CD14-positive monocyte (primary cell): ENCODE measurements around the gene AOAH. TPM values are rescaled to one million over a fixed set of nuclear protein-coding genes. Genes with fewer than 3 reads are reported as not detected.

Experiments
- DNase-seq, 3 donors: peaks; one replicate each; pipeline ENCODE4 v3.0.0-alpha.2; 2011 to 2022
- H2AFZ ChIP-seq: 2 replicates; pipeline ENCODE4 v1.6.0; 2012; ENCODE audit warnings: mild to moderate bottlenecking, low read depth, low read length, inconsistent platforms; ENCODE audit not compliant: insufficient read depth, poor library complexity, severe bottlenecking
- H3K27ac ChIP-seq, 2 donors: 1 replicate in 1 of 2; 2 replicates in 1 of 2; pipeline ENCODE4 v1.5.1; 2012 to 2013; ENCODE audit warnings: low read length in 2 of 2, control low read depth in 1 of 2, inconsistent platforms in 1 of 2, low read depth in 1 of 2, mild to moderate bottlenecking in 1 of 2
- H3K27me3 ChIP-seq, 2 donors: one replicate each; pipeline versions ENCODE4 v1.6.0 to v1.6.1; 2011 to 2013; ENCODE audit warnings: low read length in 2 of 2; ENCODE audit not compliant: control insufficient read depth in 2 of 2, insufficient read depth in 2 of 2
- H3K36me3 ChIP-seq, 2 donors: replicated peaks in 1 of 2; 1 replicate in 1 of 2; 2 replicates in 1 of 2; pipeline versions ENCODE4 v1.5.1 to v1.6.1; 2012 to 2013; ENCODE audit warnings: low read length in 2 of 2, control low read depth in 1 of 2, inconsistent platforms in 1 of 2, mild to moderate bottlenecking in 1 of 2; ENCODE audit not compliant: insufficient read depth in 2 of 2, control insufficient read depth in 1 of 2
- H3K4me1 ChIP-seq, 2 donors: 1 replicate in 1 of 2; 2 replicates in 1 of 2; pipeline versions ENCODE4 v1.5.1 to v1.6.1; 2012 to 2013; ENCODE audit warnings: low read length in 2 of 2, control low read depth in 1 of 2, inconsistent platforms in 1 of 2, mild to moderate bottlenecking in 1 of 2, moderate library complexity in 1 of 2; ENCODE audit not compliant: insufficient read depth in 2 of 2, control insufficient read depth in 1 of 2
- H3K4me2 ChIP-seq: replicated peaks from 2 replicates; pipeline ENCODE3; 2012; ENCODE audit warnings: low read length, moderate library complexity, mild to moderate bottlenecking; ENCODE audit not compliant: poor library complexity, severe bottlenecking; ENCODE audit errors: extremely low read depth
- H3K4me3 ChIP-seq, 3 experiments: fragments of 200-600 bp in 1 of 3; sonication (generic) in 1 of 3; replicated peaks in 1 of 3; 1 replicate in 2 of 3; 2 replicates in 1 of 3; pipeline ENCODE4 v1.5.1; 2011 to 2013; ENCODE audit warnings: low read length in 3 of 3, mild to moderate bottlenecking in 3 of 3, control low read depth in 2 of 3, low read depth in 2 of 3, inconsistent platforms in 1 of 3, moderate library complexity in 1 of 3
- H3K79me2 ChIP-seq: 2 replicates; pipeline ENCODE4 v1.6.0; 2012; ENCODE audit warnings: mild to moderate bottlenecking, control low read depth, inconsistent platforms, low read length, moderate library complexity; ENCODE audit not compliant: insufficient read depth
- H3K9ac ChIP-seq: 2 replicates; pipeline ENCODE4 v1.6.0; 2017; ENCODE audit warnings: low read length, mild to moderate bottlenecking; ENCODE audit not compliant: insufficient read depth, poor library complexity, severe bottlenecking
- H3K9me3 ChIP-seq, 2 donors: replicated peaks in 1 of 2; 1 replicate in 1 of 2; 2 replicates in 1 of 2; pipeline versions ENCODE4 v1.5.1 to v1.6.1; 2012 to 2013; ENCODE audit warnings: low read length in 2 of 2, control low read depth in 1 of 2; ENCODE audit not compliant: control insufficient read depth in 1 of 2, insufficient read depth in 1 of 2
- H4K20me1 ChIP-seq: 2 replicates; pipeline ENCODE4 v1.6.0; 2012; ENCODE audit warnings: mild to moderate bottlenecking, low read length, control low read depth, moderate library complexity; ENCODE audit not compliant: insufficient read depth
- H3K27ac Mint-ChIP-seq, 7 donors: one replicate each; pipeline ENCODE4 v1.8.0; 2020; ENCODE audit warnings: mild to moderate bottlenecking in 7 of 7, mixed read lengths in 7 of 7, moderate library complexity in 6 of 7, inconsistent platforms in 2 of 7
- H3K27me3 Mint-ChIP-seq, 3 donors: one replicate each; pipeline ENCODE4 v1.8.0; 2021 to 2022; ENCODE audit warnings: low read depth in 3 of 3, mild to moderate bottlenecking in 3 of 3, mixed read lengths in 3 of 3, moderate library complexity in 3 of 3, inconsistent platforms in 1 of 3
- H3K36me3 Mint-ChIP-seq, 2 donors: one replicate each; pipeline ENCODE4 v1.8.0; 2020; ENCODE audit warnings: mixed read lengths in 2 of 2, inconsistent platforms in 1 of 2, mild to moderate bottlenecking in 1 of 2
- H3K4me1 Mint-ChIP-seq: one replicate; pipeline ENCODE4 v1.8.0; 2020; ENCODE audit warnings: mild to moderate bottlenecking, mixed read lengths
- H3K4me3 Mint-ChIP-seq, 2 donors: one replicate each; pipeline ENCODE4 v1.8.0; 2020; ENCODE audit warnings: mild to moderate bottlenecking in 2 of 2, mixed read lengths in 2 of 2, moderate library complexity in 1 of 2
- H3K9me3 Mint-ChIP-seq, 7 donors: one replicate each; pipeline ENCODE4 v1.8.0; 2020 to 2022; ENCODE audit warnings: mixed read lengths in 7 of 7, mild to moderate bottlenecking in 6 of 7, moderate library complexity in 6 of 7, inconsistent platforms in 2 of 7
- WGBS: methylation state at CpG from one replicate; pipeline ENCODE4 v1.1.5; 2013; ENCODE audit warnings: missing lambda C conversion rate; ENCODE audit not compliant: insufficient coverage; 5-methylcytosine and 5-hydroxymethylcytosine counted together
- intact Hi-C, 2 donors: fragments of 100-400 bp; cut with micrococcal nuclease; formaldehyde crosslinking; loops; one replicate each; pipeline versions ENCODE4 v1.15.0 to v1.15.1; 2023
- polyA plus RNA-seq, 3 donors: library from polyadenylated mRNA; depleted of rRNA in 1 of 3; unstranded in 2 of 3; stranded (reverse) in 1 of 3; fragments of 300-500 nt in 2 of 3; fragments of >200 nt in 1 of 3; fragmentation: Illumina TruSeq in 2 of 3; gene quantifications; 1 replicate in 2 of 3; 2 replicates in 1 of 3; pipeline ENCODE4 v1.2.3, GENCODE V29; 2012 to 2021
- TF ChIP-seq, protein P1 (sequence below): fragments of 200-600 bp; IDR thresholded peaks from one replicate; pipeline ENCODE4 v1.8.0; 2022; ENCODE audit warnings: antibody characterized with exemption, mild to moderate bottlenecking

AOAH gene
- polyA plus RNA-seq, 3 donors: 305 to 467 (median 349) TPM

DNA sequence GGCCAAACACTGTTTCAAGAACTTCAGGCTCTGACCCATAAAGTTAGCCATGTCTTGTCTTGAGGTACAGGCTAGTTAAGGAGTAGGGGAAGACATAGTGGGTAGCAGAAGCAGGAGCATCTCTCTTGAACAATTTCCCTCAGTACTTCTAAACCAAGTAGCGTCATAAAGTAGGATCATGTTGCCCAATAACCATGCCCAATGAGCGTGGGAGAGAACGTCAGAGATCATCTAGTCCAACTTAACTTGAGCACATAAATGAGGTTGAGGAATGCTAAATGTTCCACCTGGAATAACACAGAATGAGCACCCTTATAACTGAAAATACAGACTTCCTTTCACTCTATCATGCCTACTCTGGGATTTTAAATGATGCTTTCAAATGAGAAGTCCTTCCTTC is 134.9 kb downstream of the AOAH start:
- Mint-ChIP-seq H3K27me3 (peaks cover 0 to under 1% (median 0%) of the 10 kb centered on the region in 3 donors), H3K36me3 (peaks cover 82 to 91% of the 10 kb centered on the region in 2 donors)
- H3K36me3 ChIP-seq: peaks cover 97 to 99% of the 10 kb centered on the region in 2 donors

GRCh38 chr7:36583318-36583717 is 141.0 kb downstream of the AOAH start:
- Histone ChIP-seq H3K4me2 (no peak overlapping the region), H3K4me3 (no peak overlapping the region), H4K20me1 (peaks cover 97% of the 10 kb centered on the region), H3K4me1 (no peaks in the 10 kb centered on the region), H3K36me3 (peaks cover 90 to 99% of the 10 kb centered on the region in 2 donors), H3K27me3 (no peaks in the 10 kb centered on the region), H3K9me3 (no peaks in the 10 kb centered on the region), H3K79me2 (no peaks in the 10 kb centered on the region), H3K9ac (no peak overlapping the region), H3K27ac (peak overlapping the region in 1 of 2 donors; percentile 27), H2AFZ (no peak overlapping the region)
- peaks cover 0 to 16% (median 5%) of the 10 kb centered on the region in 7 donors for H3K9me3 Mint-ChIP-seq
- no peak for DNase-seq
- TF ChIP-seq, protein P1, sequence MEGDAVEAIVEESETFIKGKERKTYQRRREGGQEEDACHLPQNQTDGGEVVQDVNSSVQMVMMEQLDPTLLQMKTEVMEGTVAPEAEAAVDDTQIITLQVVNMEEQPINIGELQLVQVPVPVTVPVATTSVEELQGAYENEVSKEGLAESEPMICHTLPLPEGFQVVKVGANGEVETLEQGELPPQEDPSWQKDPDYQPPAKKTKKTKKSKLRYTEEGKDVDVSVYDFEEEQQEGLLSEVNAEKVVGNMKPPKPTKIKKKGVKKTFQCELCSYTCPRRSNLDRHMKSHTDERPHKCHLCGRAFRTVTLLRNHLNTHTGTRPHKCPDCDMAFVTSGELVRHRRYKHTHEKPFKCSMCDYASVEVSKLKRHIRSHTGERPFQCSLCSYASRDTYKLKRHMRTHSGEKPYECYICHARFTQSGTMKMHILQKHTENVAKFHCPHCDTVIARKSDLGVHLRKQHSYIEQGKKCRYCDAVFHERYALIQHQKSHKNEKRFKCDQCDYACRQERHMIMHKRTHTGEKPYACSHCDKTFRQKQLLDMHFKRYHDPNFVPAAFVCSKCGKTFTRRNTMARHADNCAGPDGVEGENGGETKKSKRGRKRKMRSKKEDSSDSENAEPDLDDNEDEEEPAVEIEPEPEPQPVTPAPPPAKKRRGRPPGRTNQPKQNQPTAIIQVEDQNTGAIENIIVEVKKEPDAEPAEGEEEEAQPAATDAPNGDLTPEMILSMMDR: no peak
- intact Hi-C loops: no loop called here
- WGBS: 100% methylated on average over 1 of the region's 1 CpG
- no peaks in the 10 kb centered on the region for H3K4me1 Mint-ChIP-seq
- no peak overlapping the region for H3K4me3 Mint-ChIP-seq
- H3K27ac Mint-ChIP-seq: peak overlapping the region in 3 of 7 donors; percentile 30 to 78 (median 72)
- H3K27me3 Mint-ChIP-seq: no peaks in the 10 kb centered on the region
- peaks cover 81 to 91% of the 10 kb centered on the region in 2 donors for H3K36me3 Mint-ChIP-seq

More for the DNA sequence above, 134.9 kb downstream of the AOAH start:
- Histone ChIP-seq H3K9ac (no peak overlapping the region), H3K27ac (peak overlapping the region in 1 of 2 donors; percentile 32), H4K20me1 (peaks cover 98% of the 10 kb centered on the region), H3K4me2 (no peak overlapping the region), H2AFZ (no peak overlapping the region), H3K9me3 (no peaks in the 10 kb centered on the region), H3K27me3 (no peaks in the 10 kb centered on the region), H3K4me1 (peaks cover 0 to 4% of the 10 kb centered on the region in 2 donors), H3K4me3 (no peak overlapping the region), H3K79me2 (no peaks in the 10 kb centered on the region)
- no peak for DNase-seq
- intact Hi-C loops: no loop called here
- Mint-ChIP-seq H3K9me3 (peaks cover 0 to 2% (median 0%) of the 10 kb centered on the region in 7 donors), H3K4me3 (no peak overlapping the region), H3K4me1 (peaks cover 23% of the 10 kb centered on the region), H3K27ac (peak overlapping the region in 3 of 7 donors; percentile 10 to 76 (median 14))
- TF ChIP-seq, protein P1: no peak
- no CpG with 5 or more reads among the region's 3 CpGs for WGBS
